B cell (primary cell): Measurements from ENCODE around the gene ARID1A. TPM values are rescaled to one million over a fixed set of nuclear protein-coding genes. Genes with fewer than 3 reads are reported as not detected.

Source experiments
- ATAC-seq: fragments of 200-7000 bp; cut with Tn5 transposase; one replicate; pipeline ENCODE4 v1.10.0; 2021; ENCODE audit warnings: low read depth, mild to moderate bottlenecking, moderate number of reproducible peaks, moderate library complexity
- CTCF ChIA-PET: fragments of 350-600 bp; sonication (Branson Sonifier 250); formaldehyde crosslinking; loops from one replicate; lab custom pipeline; 2021; ENCODE audit warnings: antibody characterized with exemption, inconsistent platforms; lab: Charles Lee
- POLR2A ChIA-PET: fragments of 350-600 bp; sonication (Branson Sonifier 250); formaldehyde crosslinking; loops from one replicate; lab custom pipeline; 2021; ENCODE audit warnings: antibody characterized with exemption; lab: Charles Lee
- DNase-seq: peaks from one replicate; pipeline ENCODE4 v3.0.0; 2013
- H2AFZ ChIP-seq: 2 replicates; pipeline ENCODE4 v1.6.1; 2012; ENCODE audit warnings: mild to moderate bottlenecking, low read depth, low read length; ENCODE audit not compliant: insufficient read depth, poor library complexity, severe bottlenecking
- H3K27ac ChIP-seq, 2 donors: 1 replicate in 1 of 2; 2 replicates in 1 of 2; pipeline ENCODE4 v1.5.1; 2012 to 2013; ENCODE audit warnings: low read length in 2 of 2, mild to moderate bottlenecking in 2 of 2, moderate library complexity in 1 of 2
- H3K27me3 ChIP-seq, 4 experiments: fragments of 200-600 bp in 1 of 4; sonication (generic) in 1 of 4; replicated peaks in 1 of 4; 1 replicate in 2 of 4; 2 replicates in 2 of 4; pipeline versions ENCODE4 v1.6.1 to v1.7.0; 2013 to 2016; ENCODE audit warnings: low read length in 3 of 4, mild to moderate bottlenecking in 2 of 4, mixed read lengths in 1 of 4, moderate library complexity in 1 of 4; ENCODE audit not compliant: insufficient read depth in 4 of 4, control insufficient read depth in 3 of 4; ENCODE audit errors: control extremely low read depth in 1 of 4
- H3K36me3 ChIP-seq, 2 experiments: replicated peaks in 1 of 2; 1 replicate in 1 of 2; 2 replicates in 1 of 2; pipeline versions ENCODE4 v1.6.1 to v1.7.1; 2013; ENCODE audit warnings: low read length in 1 of 2; ENCODE audit not compliant: insufficient read depth in 2 of 2, control insufficient read depth in 1 of 2; ENCODE audit errors: control extremely low read depth in 1 of 2, extremely low read depth in 1 of 2
- H3K4me1 ChIP-seq, 2 donors: fragments of 200-600 bp in 1 of 2; sonication (generic) in 1 of 2; 1 replicate in 1 of 2; 2 replicates in 1 of 2; pipeline versions ENCODE4 v1.5.1 to v1.6.1; 2013 to 2017; ENCODE audit warnings: low read length in 2 of 2; ENCODE audit not compliant: control insufficient read depth in 2 of 2, insufficient read depth in 2 of 2
- H3K4me2 ChIP-seq: replicated peaks from 2 replicates; pipeline ENCODE3; 2012; ENCODE audit warnings: mild to moderate bottlenecking, low read depth, low read length; ENCODE audit not compliant: poor library complexity, severe bottlenecking
- H3K4me3 ChIP-seq, 5 experiments: fragments of 200-600 bp in 1 of 5; sonication (generic) in 1 of 5; 1 replicate in 3 of 5; 2 replicates in 2 of 5; pipeline versions ENCODE4 v1.5.1 to v1.7.0; 2011 to 2016; ENCODE audit warnings: low read length in 4 of 5, mild to moderate bottlenecking in 4 of 5, low read depth in 2 of 5, control low read depth in 1 of 5, moderate library complexity in 1 of 5; ENCODE audit not compliant: insufficient read depth in 1 of 5; ENCODE audit errors: control extremely low read depth in 1 of 5, extremely low read depth in 1 of 5
- H3K79me2 ChIP-seq: fragments of 200-600 bp; sonication (generic); one replicate; pipeline ENCODE4 v1.6.0; 2016; ENCODE audit warnings: low read length; ENCODE audit not compliant: control insufficient read depth, insufficient read depth
- H3K9ac ChIP-seq: fragments of 200-600 bp; sonication (generic); 2 replicates; pipeline ENCODE4 v1.6.1; 2017; ENCODE audit warnings: mild to moderate bottlenecking, low read length, moderate library complexity
- H3K9me3 ChIP-seq, 3 donors: one replicate each; pipeline versions ENCODE4 v1.6.1 to v1.7.1; 2013; ENCODE audit warnings: low read length in 2 of 3; ENCODE audit not compliant: control insufficient read depth in 2 of 3, insufficient read depth in 1 of 3; ENCODE audit errors: control extremely low read depth in 1 of 3
- H4K20me1 ChIP-seq: 2 replicates; pipeline ENCODE4 v1.6.0; 2012; ENCODE audit warnings: mild to moderate bottlenecking, low read length; ENCODE audit not compliant: insufficient read depth, control insufficient read depth, poor library complexity, severe bottlenecking
- H3K27ac Mint-ChIP-seq: one replicate; pipeline ENCODE4 v1.8.0; 2021; ENCODE audit warnings: mixed read lengths
- H3K27me3 Mint-ChIP-seq: one replicate; pipeline ENCODE4 v1.8.0; 2021; ENCODE audit warnings: mixed read lengths
- H3K4me1 Mint-ChIP-seq: one replicate; pipeline ENCODE4 v1.8.0; 2021; ENCODE audit warnings: mixed read lengths
- H3K4me3 Mint-ChIP-seq: one replicate; pipeline ENCODE4 v1.8.0; 2021; ENCODE audit warnings: mixed read lengths
- H3K9me3 Mint-ChIP-seq: one replicate; pipeline ENCODE4 v1.8.0; 2022; ENCODE audit warnings: mixed read lengths; ENCODE audit not compliant: insufficient read depth
- EZH2 ChIP-seq: IDR thresholded peaks from 2 replicates; pipeline ENCODE4 v1.6.1; 2012; ENCODE audit warnings: borderline replicate concordance, low read depth, mild to moderate bottlenecking, moderate library complexity, low read length; ENCODE audit not compliant: insufficient read depth, poor library complexity, severe bottlenecking
- WGBS: methylation state at CpG from one replicate; pipeline ENCODE4 v1.1.5; 2013; ENCODE audit warnings: missing lambda C conversion rate; ENCODE audit not compliant: insufficient coverage; 5-methylcytosine and 5-hydroxymethylcytosine counted together
- intact Hi-C: fragments of 100-400 bp; cut with micrococcal nuclease; formaldehyde crosslinking; loops from one replicate; pipeline ENCODE4 v1.10.0; 2022
- polyA plus RNA-seq: library from polyadenylated mRNA; depleted of rRNA; stranded (reverse); fragments of >200 nt; gene quantifications from 2 replicates; pipeline ENCODE4 v1.2.3, GENCODE V29; 2012
- total RNA-seq, 2 donors: library from RNA; stranded (reverse); fragments of 120-200 nt in 1 of 2; gene quantifications; 1 replicate in 1 of 2; 2 replicates in 1 of 2; pipeline versions ENCODE4 v1.2.3 to v1.2.4, GENCODE V29; 2013 to 2022
- TF ChIP-seq, protein P1 (sequence below): fragments of 200-600 bp; IDR thresholded peaks from one replicate; pipeline ENCODE4 v1.8.0; 2022; ENCODE audit warnings: antibody characterized with exemption, mild to moderate bottlenecking

Gene ARID1A
- total and polyA plus RNA-seq, 2 donors (not counting 1 experiment from before 2014, with no cell fraction given): 80.7 to 150 TPM

DNA sequence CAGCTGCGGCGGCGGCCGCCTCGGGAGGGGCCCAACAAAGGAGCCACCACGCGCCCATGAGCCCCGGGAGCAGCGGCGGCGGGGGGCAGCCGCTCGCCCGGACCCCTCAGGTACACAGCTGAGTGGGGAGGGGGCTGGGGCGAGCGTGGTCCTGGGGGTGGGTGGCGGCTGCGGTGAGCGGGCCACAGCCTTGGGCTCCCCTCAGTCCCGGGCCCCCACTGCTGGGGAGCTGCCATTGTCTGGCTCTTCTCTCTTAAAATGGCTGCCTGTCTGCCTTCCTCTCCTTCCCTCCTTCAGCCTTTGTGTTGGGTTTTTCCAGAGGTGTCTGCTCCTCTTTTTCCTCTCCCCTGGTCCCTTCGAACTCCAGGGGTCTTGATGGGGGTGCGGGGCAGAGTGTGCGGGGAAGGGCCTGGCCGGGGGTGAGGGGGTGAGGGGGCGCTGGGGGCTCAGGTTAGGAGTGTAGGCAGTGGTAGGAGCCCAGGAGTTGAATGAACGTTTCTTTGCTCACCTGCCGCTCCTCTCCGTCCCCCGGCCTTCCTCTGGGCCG is 1.7 kb downstream of the ARID1A start:
- Mint-ChIP-seq H3K4me3 (no peak overlapping the region), H3K9me3 (no peaks in the 10 kb centered on the region), H3K4me1 (peaks cover 24% of the 10 kb centered on the region), H3K27ac (no peak overlapping the region), H3K27me3 (no peaks in the 10 kb centered on the region)
- ChIA-PET POLR2A (interaction anchor here (0.5 to 3.9 kb wide), 13 partner anchors 9 to 743 kb away, joined by 3 to 28 read pairs (median 5); partner anchors contain the start of gene PIGV), CTCF (interaction anchor here (0.6 to 7.8 kb wide), 12 partner anchors 20 to 159 kb away, joined by 3 to 91 read pairs (median 6); partner anchors contain the start of gene PIGV)
- Histone ChIP-seq H3K27ac (peak overlapping the region; percentile 64 to 93), H3K4me3 (peak overlapping the region; percentile 72 to 84 (median 81)), H4K20me1 (peaks cover 29% of the 10 kb centered on the region), H3K36me3 (peaks cover 2 to 9% of the 10 kb centered on the region in 2 experiments), H3K4me2 (peak overlapping the region; percentile 93), H3K27me3 (no peaks in the 10 kb centered on the region), H3K9me3 (no peaks in the 10 kb centered on the region), H2AFZ (peak overlapping the region; percentile 69), H3K79me2 (peaks cover 61% of the 10 kb centered on the region), H3K4me1 (peaks cover 62 to 63% of the 10 kb centered on the region in 2 donors), H3K9ac (peak overlapping the region; percentile 82)
- intact Hi-C loops: loop anchor here (1.0 to 10.0 kb wide), 4 partner anchors 47 to 193 kb away; partner anchors contain the start of gene PIGV
- DNase-seq: no peak
- TF ChIP-seq, protein P1, sequence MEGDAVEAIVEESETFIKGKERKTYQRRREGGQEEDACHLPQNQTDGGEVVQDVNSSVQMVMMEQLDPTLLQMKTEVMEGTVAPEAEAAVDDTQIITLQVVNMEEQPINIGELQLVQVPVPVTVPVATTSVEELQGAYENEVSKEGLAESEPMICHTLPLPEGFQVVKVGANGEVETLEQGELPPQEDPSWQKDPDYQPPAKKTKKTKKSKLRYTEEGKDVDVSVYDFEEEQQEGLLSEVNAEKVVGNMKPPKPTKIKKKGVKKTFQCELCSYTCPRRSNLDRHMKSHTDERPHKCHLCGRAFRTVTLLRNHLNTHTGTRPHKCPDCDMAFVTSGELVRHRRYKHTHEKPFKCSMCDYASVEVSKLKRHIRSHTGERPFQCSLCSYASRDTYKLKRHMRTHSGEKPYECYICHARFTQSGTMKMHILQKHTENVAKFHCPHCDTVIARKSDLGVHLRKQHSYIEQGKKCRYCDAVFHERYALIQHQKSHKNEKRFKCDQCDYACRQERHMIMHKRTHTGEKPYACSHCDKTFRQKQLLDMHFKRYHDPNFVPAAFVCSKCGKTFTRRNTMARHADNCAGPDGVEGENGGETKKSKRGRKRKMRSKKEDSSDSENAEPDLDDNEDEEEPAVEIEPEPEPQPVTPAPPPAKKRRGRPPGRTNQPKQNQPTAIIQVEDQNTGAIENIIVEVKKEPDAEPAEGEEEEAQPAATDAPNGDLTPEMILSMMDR: no peak
- TF ChIP-seq EZH2: no peak
- 1% methylated on average over 11 of the region's 30 CpGs for WGBS
- ATAC-seq: no peak
